HepG2 (cell line): ENCODE data around the gene ZNF615. TPM values are rescaled to one million over a fixed set of nuclear protein-coding genes. Genes with fewer than 3 reads are reported as not detected.

Experiments used
- ARID5B ChIP-seq: IDR thresholded peaks from 2 replicates; pipeline ENCODE4 v1.4.0; 2020; ENCODE audit warnings: mild to moderate bottlenecking, missing genetic modification reagents
- ARNT ChIP-seq: fragments of 450-650 bp; IDR thresholded peaks from 2 replicates; pipeline ENCODE4 v1.6.1; 2017
- CBX5 ChIP-seq: sonication (generic); formaldehyde crosslinking; IDR thresholded peaks from 2 replicates; pipeline ENCODE4 v1.4.0; 2020; ENCODE audit warnings: missing genetic modification reagents, borderline replicate concordance
- CSRNP1 ChIP-seq: sonication (generic); formaldehyde crosslinking; IDR thresholded peaks from 2 replicates; pipeline ENCODE4 v1.8.1; 2023; ENCODE audit warnings: mild to moderate bottlenecking, missing genetic modification reagents
- HBP1 ChIP-seq: IDR thresholded peaks from 2 replicates; pipeline ENCODE4 v1.6.1; 2016; ENCODE audit warnings: low read depth, control low read depth
- KDM5A ChIP-seq: fragments of 200-600 bp; sonication (generic); IDR thresholded peaks from 2 replicates; pipeline ENCODE4 v1.7.0; 2018; ENCODE audit warnings: antibody characterized with exemption, mild to moderate bottlenecking, low read length, borderline replicate concordance
- KLF11 ChIP-seq: IDR thresholded peaks from 2 replicates; pipeline ENCODE4 v1.6.1; 2016; ENCODE audit warnings: missing compliant biosample characterization
- MYPOP ChIP-seq: sonication (generic); formaldehyde crosslinking; IDR thresholded peaks from 2 replicates; pipeline ENCODE4 v1.8.1; 2023; ENCODE audit warnings: mild to moderate bottlenecking, moderate library complexity, missing genetic modification reagents
- NFKBIZ ChIP-seq: IDR thresholded peaks from 2 replicates; pipeline ENCODE4 v1.6.1; 2018; ENCODE audit warnings: missing genetic modification reagents, missing compliant biosample characterization
- POGZ ChIP-seq: sonication (generic); formaldehyde crosslinking; IDR thresholded peaks from 2 replicates; pipeline ENCODE4 v1.4.0; 2020; ENCODE audit warnings: mild to moderate bottlenecking, missing genetic modification reagents
- PTBP1 ChIP-seq: fragments of 200-400 bp; formaldehyde crosslinking; IDR thresholded peaks from 2 replicates; pipeline ENCODE4 v1.6.1; 2018; ENCODE audit warnings: low read length, low read depth; ENCODE audit not compliant: poor library complexity, severe bottlenecking
- SALL2 ChIP-seq: sonication (generic); formaldehyde crosslinking; IDR thresholded peaks from 2 replicates; pipeline ENCODE4 v1.8.1; 2023; ENCODE audit warnings: mild to moderate bottlenecking, missing genetic modification reagents, inconsistent platforms
- SMAD9 ChIP-seq: sonication (generic); formaldehyde crosslinking; IDR thresholded peaks from 2 replicates; pipeline ENCODE4 v1.5.1; 2020; ENCODE audit warnings: mild to moderate bottlenecking, missing genetic modification reagents
- SNAI1 ChIP-seq: sonication (generic); formaldehyde crosslinking; IDR thresholded peaks from 2 replicates; pipeline ENCODE4 v1.5.0; 2020; ENCODE audit warnings: mild to moderate bottlenecking, missing genetic modification reagents, borderline replicate concordance
- TP53 ChIP-seq: sonication (generic); formaldehyde crosslinking; conservative IDR thresholded peaks from 2 replicates; pipeline ENCODE4 v1.4.0; 2020; ENCODE audit warnings: missing genetic modification reagents
- ZNF276 ChIP-seq: sonication (generic); formaldehyde crosslinking; IDR thresholded peaks from 2 replicates; pipeline ENCODE4 v1.4.0; 2020; ENCODE audit warnings: mild to moderate bottlenecking, low read depth, missing genetic modification reagents
- ZNF333 ChIP-seq: sonication (generic); formaldehyde crosslinking; IDR thresholded peaks from 2 replicates; pipeline ENCODE4 v1.4.0; 2020; ENCODE audit warnings: mild to moderate bottlenecking, missing genetic modification reagents, borderline replicate concordance
- ZNF720 ChIP-seq: sonication (generic); formaldehyde crosslinking; IDR thresholded peaks from 2 replicates; pipeline ENCODE4 v1.4.0; 2020; ENCODE audit warnings: missing genetic modification reagents
- ZNF749 ChIP-seq: sonication (generic); formaldehyde crosslinking; IDR thresholded peaks from 2 replicates; pipeline ENCODE4 v1.8.0; 2022; ENCODE audit warnings: mild to moderate bottlenecking, missing genetic modification reagents, moderate library complexity, borderline replicate concordance
- polyA plus RNA-seq, 8 experiments: library from polyadenylated mRNA; depleted of rRNA in 3 of 8; stranded (reverse) in 7 of 8; unstranded in 1 of 8; fragments of >200 nt; fragmentation: Illumina TruSeq in 4 of 8; extraction: Trizol in 4 of 8; gene quantifications; 2 replicates each; pipeline versions ENCODE4 v1.2.1 to v1.2.3, GENCODE V29; 2011 to 2016; ENCODE audit warnings: low read depth in 4 of 8, missing spikeins in 1 of 8, mixed read lengths in 1 of 8; ENCODE audit not compliant: insufficient read depth in 1 of 8
- total RNA-seq, 5 experiments: library from RNA; depleted of rRNA; stranded (reverse); fragments of >200 nt; fragmentation: Illumina TruSeq; extraction: Trizol; gene quantifications; 2 replicates each; pipeline ENCODE4 v1.2.3, GENCODE V29; 2016; ENCODE audit warnings: low read depth in 1 of 5

The ZNF615 gene
- total and polyA plus RNA-seq, 2 of the 13 experiments (the other 11 are each of a cell fraction or from before 2014, with no cell fraction given), result 5.2 to 7.8 TPM

- TF ChIP-seq MYPOP (CRISPR knock-in tag) (no peak; the same call in 1 of the 2 replicates), KLF11 (no peak), HBP1 (no peak), PTBP1 (no peak), ZNF333 (peak; percentile 54; the same call in 1 of the 2 replicates), SMAD9 (CRISPR knock-in tag) (no peak), POGZ (peak; percentile 95), SALL2 (CRISPR knock-in tag) (peak; percentile 57; the same call in 1 of the 2 replicates), CBX5 (0 out of 2 replicates have a peak, but pooled peaks have one; percentile 63), TP53 (CRISPR knock-in tag) (0 out of 2 replicates have a peak, but pooled peaks have one; percentile 34), ZNF720 (CRISPR knock-in tag) (no peak), ZNF276 (no peak), ARID5B (no peak; the same call in none of the 2 replicates), KDM5A (peak; percentile 94), CSRNP1 (CRISPR knock-in tag) (peak; percentile 86), NFKBIZ (peak; percentile 49; the same call in 1 of the 2 replicates), SNAI1 (CRISPR knock-in tag) (0 out of 2 replicates have a peak, but pooled peaks have one; percentile 75), ARNT (no peak), ZNF749 (no peak)
Observed at GRCh38 chr19:52028027-52028779, 20.2 kb upstream of the ZNF615 start, which contains the start of gene ZNF614 (continued).
